Ascending aorta (tissue), 2 donors: ENCODE data around the gene EVC2. TPM values are rescaled to one million over a fixed set of nuclear protein-coding genes. Genes with fewer than 3 reads are reported as not detected.

Source experiments
- DNase-seq, 2 donors: peaks; one replicate each; pipeline ENCODE4 v3.0.0-alpha.2; 2019; ENCODE audit warnings: low spot score in 2 of 2
- H3K27ac ChIP-seq, 2 donors: fragments of 200-600 bp; sonication (generic); one replicate each; pipeline ENCODE4 v1.5.1; 2016 to 2017; ENCODE audit warnings: mild to moderate bottlenecking in 1 of 2
- H3K27me3 ChIP-seq: fragments of 200-600 bp; sonication (generic); one replicate; pipeline ENCODE4 v1.5.1; 2017
- H3K36me3 ChIP-seq, 2 donors: fragments of 200-600 bp; sonication (generic); one replicate each; pipeline ENCODE4 v1.5.1; 2016
- H3K4me1 ChIP-seq, 2 donors: fragments of 200-600 bp; sonication (generic); one replicate each; pipeline ENCODE4 v1.5.1; 2016 to 2017; ENCODE audit warnings: mild to moderate bottlenecking in 1 of 2
- H3K4me3 ChIP-seq, 2 donors: fragments of 200-600 bp; sonication (generic); one replicate each; pipeline ENCODE4 v1.5.1; 2016 to 2017; ENCODE audit warnings: mild to moderate bottlenecking in 1 of 2
- H3K9me3 ChIP-seq, 2 donors: fragments of 200-600 bp; sonication (generic); one replicate each; pipeline ENCODE4 v1.5.1; 2016
- intact Hi-C: fragments of 100-400 bp; cut with DNase I; formaldehyde crosslinking; loops from one replicate; pipeline ENCODE4 v1.15.1; 2023
- total RNA-seq: library from RNA; depleted of rRNA; stranded (reverse); fragments of >200 nt; gene quantifications from one replicate; pipeline ENCODE4 v1.1.0, GENCODE V29; 2016
- TF ChIP-seq, protein P1 (sequence below), 3 experiments: fragments of 200-600 bp in 2 of 3; fragments of 450-650 bp in 1 of 3; sonication (generic) in 2 of 3; IDR thresholded peaks; one replicate each; pipeline ENCODE4 v1.5.1; 2016 to 2019; ENCODE audit warnings: antibody characterized with exemption in 3 of 3, mild to moderate bottlenecking in 1 of 3, moderate library complexity in 1 of 3

EVC2 gene
- total RNA-seq, 1 donor from 2014 or later = 5.7 TPM

- no peaks in the 10 kb centered on the region for H3K9me3 ChIP-seq
- intact Hi-C loops = no loop called here
- no peak overlapping the region for H3K27ac ChIP-seq
- H3K27me3 ChIP-seq = no peaks in the 10 kb centered on the region
- TF ChIP-seq, protein P1, sequence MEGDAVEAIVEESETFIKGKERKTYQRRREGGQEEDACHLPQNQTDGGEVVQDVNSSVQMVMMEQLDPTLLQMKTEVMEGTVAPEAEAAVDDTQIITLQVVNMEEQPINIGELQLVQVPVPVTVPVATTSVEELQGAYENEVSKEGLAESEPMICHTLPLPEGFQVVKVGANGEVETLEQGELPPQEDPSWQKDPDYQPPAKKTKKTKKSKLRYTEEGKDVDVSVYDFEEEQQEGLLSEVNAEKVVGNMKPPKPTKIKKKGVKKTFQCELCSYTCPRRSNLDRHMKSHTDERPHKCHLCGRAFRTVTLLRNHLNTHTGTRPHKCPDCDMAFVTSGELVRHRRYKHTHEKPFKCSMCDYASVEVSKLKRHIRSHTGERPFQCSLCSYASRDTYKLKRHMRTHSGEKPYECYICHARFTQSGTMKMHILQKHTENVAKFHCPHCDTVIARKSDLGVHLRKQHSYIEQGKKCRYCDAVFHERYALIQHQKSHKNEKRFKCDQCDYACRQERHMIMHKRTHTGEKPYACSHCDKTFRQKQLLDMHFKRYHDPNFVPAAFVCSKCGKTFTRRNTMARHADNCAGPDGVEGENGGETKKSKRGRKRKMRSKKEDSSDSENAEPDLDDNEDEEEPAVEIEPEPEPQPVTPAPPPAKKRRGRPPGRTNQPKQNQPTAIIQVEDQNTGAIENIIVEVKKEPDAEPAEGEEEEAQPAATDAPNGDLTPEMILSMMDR (IDR thresholded peaks at IDR 0.05) = no peak
- no peak overlapping the region for H3K4me3 ChIP-seq
- H3K36me3 ChIP-seq = peaks cover 20 to 48% of the 10 kb centered on the region in 2 donors
- DNase-seq = no peak
- no peaks in the 10 kb centered on the region for H3K4me1 ChIP-seq
Measured at GRCh38 chr4:5720980-5721379, 12.6 kb upstream of the EVC2 start.

DNA sequence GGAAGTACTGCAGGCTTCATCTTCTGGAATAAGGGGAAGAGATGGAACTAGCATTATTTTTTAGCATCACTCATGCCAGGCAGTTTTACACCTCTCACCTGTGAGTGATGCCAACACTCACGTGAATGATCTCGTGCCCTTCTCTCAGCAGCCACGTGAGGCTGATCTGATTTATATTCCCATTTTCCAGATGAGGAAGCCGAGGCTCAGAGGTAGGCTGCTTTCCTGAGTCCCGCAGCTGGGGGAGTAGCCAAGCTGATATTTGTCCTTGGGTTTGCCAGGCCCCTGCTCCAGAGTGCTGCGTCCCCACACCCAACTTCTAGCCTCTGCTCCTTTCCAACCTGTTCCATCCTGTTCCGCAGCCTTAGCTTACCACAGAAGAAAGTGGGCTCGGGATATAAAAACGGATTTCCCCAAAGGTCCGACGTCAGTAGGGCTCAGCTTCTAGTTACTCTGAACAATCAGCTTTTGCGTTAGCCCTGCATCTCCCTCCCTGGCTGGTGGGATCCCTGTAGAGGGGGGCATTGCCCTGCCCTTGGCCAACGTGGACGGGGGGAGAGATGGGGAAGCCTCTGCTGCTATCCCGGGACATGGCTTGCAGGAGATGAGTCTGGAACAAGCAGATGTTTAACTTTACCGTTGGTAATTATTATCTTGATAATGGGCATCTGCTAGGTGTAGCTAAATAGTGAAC lies 11.9 kb upstream of the EVC2 start:
- Histone ChIP-seq H3K36me3 (peaks cover 20 to 43% of the 10 kb centered on the region in 2 donors), H3K9me3 (peaks cover 0 to under 1% of the 10 kb centered on the region in 2 donors), H3K27ac (no peak overlapping the region), H3K27me3 (no peaks in the 10 kb centered on the region), H3K4me1 (no peaks in the 10 kb centered on the region), H3K4me3 (no peak overlapping the region)
- no peak for DNase-seq
- intact Hi-C loops = no loop called here
- TF ChIP-seq, protein P1 (IDR thresholded peaks at IDR 0.05) = no peak

- TF ChIP-seq, protein P1 (IDR thresholded peaks at IDR 0.05) = no peak
- no peak overlapping the region for H3K4me3 ChIP-seq
- H3K27ac ChIP-seq = no peak overlapping the region
- no peak for DNase-seq
- H3K27me3 ChIP-seq = no peaks in the 10 kb centered on the region
- intact Hi-C loops = no loop called here
- H3K9me3 ChIP-seq = peaks cover 0 to 6% of the 10 kb centered on the region in 2 donors
- no peaks in the 10 kb centered on the region for H3K4me1 ChIP-seq
- H3K36me3 ChIP-seq = peaks cover 13 to 37% of the 10 kb centered on the region in 2 donors
Measured at GRCh38 chr4:5719350-5720055, 11.1 kb upstream of the EVC2 start.

GRCh38 chr4:5718411-5718810 lies 10.1 kb upstream of the EVC2 start:
- peaks cover 0 to 6% of the 10 kb centered on the region in 2 donors for H3K9me3 ChIP-seq
- no peak overlapping the region for H3K4me3 ChIP-seq
- H3K4me1 ChIP-seq = no peaks in the 10 kb centered on the region
- intact Hi-C loops = no loop called here
- H3K36me3 ChIP-seq = peaks cover 6 to 33% of the 10 kb centered on the region in 2 donors
- H3K27me3 ChIP-seq = no peaks in the 10 kb centered on the region
- TF ChIP-seq, protein P1 (IDR thresholded peaks at IDR 0.05) = no peak
- no peak overlapping the region for H3K27ac ChIP-seq
- DNase-seq = no peak

DNA sequence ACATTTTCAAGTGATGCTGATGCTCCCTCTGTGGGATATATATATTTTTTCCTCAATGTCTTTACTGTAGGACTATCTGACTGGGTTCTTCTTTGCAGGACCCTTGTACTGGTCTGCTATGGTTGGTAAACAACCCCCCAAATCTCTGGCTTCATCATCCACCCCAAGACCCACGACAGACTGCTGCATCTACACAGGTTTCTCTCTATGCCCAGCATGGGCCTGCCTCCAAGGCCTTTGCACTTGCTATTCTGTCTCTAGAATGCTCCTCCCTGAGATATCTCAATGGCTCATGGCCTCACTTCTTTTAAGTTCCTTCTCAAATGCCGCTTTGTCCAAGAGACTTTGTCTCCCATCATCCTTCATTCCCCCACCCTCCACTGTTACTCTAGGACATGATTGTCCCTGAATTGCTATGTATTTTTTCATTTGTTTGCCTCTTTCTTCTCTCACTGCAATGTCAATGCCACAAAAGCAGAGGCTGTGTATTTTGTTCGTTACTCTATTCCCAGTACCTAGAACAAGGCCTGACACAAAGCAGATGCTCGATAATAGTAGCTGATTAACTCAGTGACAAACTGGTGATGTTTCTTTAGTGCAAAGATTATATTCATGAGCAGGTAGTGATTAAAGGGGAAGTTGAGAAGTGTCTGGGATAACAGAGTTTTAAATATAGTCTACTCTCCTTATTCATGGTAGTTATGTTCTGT lies 9.2 kb upstream of the EVC2 start:
- no peak overlapping the region for H3K4me3 ChIP-seq
- TF ChIP-seq, protein P1 (IDR thresholded peaks at IDR 0.05) = no peak
- H3K9me3 ChIP-seq = peaks cover 0 to 6% of the 10 kb centered on the region in 2 donors
- peaks cover 0 to 3% of the 10 kb centered on the region in 2 donors for H3K4me1 ChIP-seq
- intact Hi-C loops = no loop called here
- H3K27ac ChIP-seq = no peak overlapping the region
- DNase-seq = no peak
- H3K27me3 ChIP-seq = no peaks in the 10 kb centered on the region
- peaks cover 6 to 31% of the 10 kb centered on the region in 2 donors for H3K36me3 ChIP-seq
